PC-3 (cell line): ENCODE data around the gene UTF1.

ENCODE experiments used
- EZH2 ChIP-seq: fragments of 300-600 bp; sonication (generic); IDR thresholded peaks from one replicate; pipeline ENCODE4 v1.6.1; 2017; ENCODE audit warnings: antibody characterized with exemption, mild to moderate bottlenecking, low read length; ENCODE audit not compliant: unreplicated experiment
- EZH2phosphoT487 ChIP-seq: fragments of 300-600 bp; sonication (generic); IDR thresholded peaks from 2 replicates; pipeline ENCODE4 v1.6.1; 2018; ENCODE audit warnings: mild to moderate bottlenecking, antibody characterized with exemption, low read length, borderline replicate concordance
- TF ChIP-seq, protein P1 (sequence below): fragments of 300-600 bp; sonication (generic); conservative IDR thresholded peaks from 2 replicates; pipeline ENCODE4 v1.5.1; 2017; ENCODE audit warnings: antibody characterized with exemption, low read depth, mild to moderate bottlenecking, low read length

DNA sequence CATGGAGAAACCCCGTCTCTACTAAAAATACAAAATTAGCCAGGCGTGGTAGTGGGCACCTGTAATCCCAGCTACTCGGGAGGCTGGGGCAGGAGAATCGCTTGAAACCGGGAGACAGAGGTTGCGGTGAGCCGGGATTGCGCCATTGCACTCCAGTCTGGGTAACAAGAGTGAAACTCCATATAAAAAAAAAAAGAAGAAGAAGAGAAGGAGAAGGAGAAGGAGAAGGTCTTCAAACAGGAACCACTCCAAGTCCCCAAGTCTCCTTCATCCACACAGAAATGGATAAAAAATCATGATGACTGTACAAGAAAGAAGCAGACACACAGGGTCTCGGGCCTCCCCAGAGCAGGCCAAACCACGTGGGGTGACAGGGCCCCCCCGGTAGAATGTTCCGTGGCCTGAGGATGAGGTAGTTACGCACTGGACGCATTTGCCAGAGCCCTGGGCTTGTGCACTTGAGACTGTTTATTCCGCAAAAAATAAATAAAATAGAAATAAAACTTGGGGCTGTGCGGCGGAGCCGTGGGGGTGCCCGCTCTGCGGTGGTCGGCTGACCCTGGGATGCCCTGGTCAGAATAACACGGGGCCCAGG lies 23.4 kb downstream of the UTF1 start:
- TF ChIP-seq, protein P1, sequence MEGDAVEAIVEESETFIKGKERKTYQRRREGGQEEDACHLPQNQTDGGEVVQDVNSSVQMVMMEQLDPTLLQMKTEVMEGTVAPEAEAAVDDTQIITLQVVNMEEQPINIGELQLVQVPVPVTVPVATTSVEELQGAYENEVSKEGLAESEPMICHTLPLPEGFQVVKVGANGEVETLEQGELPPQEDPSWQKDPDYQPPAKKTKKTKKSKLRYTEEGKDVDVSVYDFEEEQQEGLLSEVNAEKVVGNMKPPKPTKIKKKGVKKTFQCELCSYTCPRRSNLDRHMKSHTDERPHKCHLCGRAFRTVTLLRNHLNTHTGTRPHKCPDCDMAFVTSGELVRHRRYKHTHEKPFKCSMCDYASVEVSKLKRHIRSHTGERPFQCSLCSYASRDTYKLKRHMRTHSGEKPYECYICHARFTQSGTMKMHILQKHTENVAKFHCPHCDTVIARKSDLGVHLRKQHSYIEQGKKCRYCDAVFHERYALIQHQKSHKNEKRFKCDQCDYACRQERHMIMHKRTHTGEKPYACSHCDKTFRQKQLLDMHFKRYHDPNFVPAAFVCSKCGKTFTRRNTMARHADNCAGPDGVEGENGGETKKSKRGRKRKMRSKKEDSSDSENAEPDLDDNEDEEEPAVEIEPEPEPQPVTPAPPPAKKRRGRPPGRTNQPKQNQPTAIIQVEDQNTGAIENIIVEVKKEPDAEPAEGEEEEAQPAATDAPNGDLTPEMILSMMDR, result no peak
- TF ChIP-seq EZH2phosphoT487 (no peak), EZH2 (no peak)
